Glutamatergic neuron (in vitro differentiated cells): ENCODE results near the gene LRRK1. TPM values are rescaled to one million over a fixed set of nuclear protein-coding genes. Genes with fewer than 3 reads are reported as not detected.

Experiments
- DNase-seq: peaks from one replicate; pipeline ENCODE4 v3.0.0; 2022
- H3K27ac Mint-ChIP-seq: one replicate; pipeline ENCODE4 v1.8.0; 2020; ENCODE audit warnings: mild to moderate bottlenecking, mixed read lengths, inconsistent platforms; ENCODE audit not compliant: unreplicated experiment
- H3K27me3 Mint-ChIP-seq: one replicate; pipeline ENCODE4 v1.8.0; 2020; ENCODE audit warnings: mild to moderate bottlenecking, moderate library complexity, mixed read lengths, inconsistent platforms; ENCODE audit not compliant: unreplicated experiment
- H3K36me3 Mint-ChIP-seq: one replicate; pipeline ENCODE4 v1.8.0; 2020; ENCODE audit warnings: mild to moderate bottlenecking, mixed read lengths, inconsistent platforms; ENCODE audit not compliant: unreplicated experiment
- H3K4me1 Mint-ChIP-seq: one replicate; pipeline ENCODE4 v1.8.0; 2020; ENCODE audit warnings: mild to moderate bottlenecking, low read depth, mixed read lengths, inconsistent platforms; ENCODE audit not compliant: unreplicated experiment
- H3K4me3 Mint-ChIP-seq: one replicate; pipeline ENCODE4 v1.8.0; 2020; ENCODE audit warnings: mild to moderate bottlenecking, mixed read lengths, inconsistent platforms; ENCODE audit not compliant: unreplicated experiment
- H3K9me3 Mint-ChIP-seq: one replicate; pipeline ENCODE4 v1.8.0; 2020; ENCODE audit warnings: mild to moderate bottlenecking, moderate library complexity, mixed read lengths, inconsistent platforms; ENCODE audit not compliant: unreplicated experiment
- CTCF ChIP-seq: fragments of 200-600 bp; sonication (generic); IDR thresholded peaks from one replicate; pipeline ENCODE4 v1.5.0; 2021; ENCODE audit not compliant: partially characterized antibody, unreplicated experiment
- total RNA-seq: library from RNA; stranded (reverse); fragmentation: NEBNext Ultra II Directional; extraction: Animal tissue kit (Norgen Biotek cat#: 25700); gene quantifications from one replicate; pipeline ENCODE4 v1.2.1, GENCODE V29; 2021; ENCODE audit not compliant: unreplicated experiment

Gene LRRK1
- total RNA-seq, 1 donor from 2014 or later: 1.5 TPM

DNA sequence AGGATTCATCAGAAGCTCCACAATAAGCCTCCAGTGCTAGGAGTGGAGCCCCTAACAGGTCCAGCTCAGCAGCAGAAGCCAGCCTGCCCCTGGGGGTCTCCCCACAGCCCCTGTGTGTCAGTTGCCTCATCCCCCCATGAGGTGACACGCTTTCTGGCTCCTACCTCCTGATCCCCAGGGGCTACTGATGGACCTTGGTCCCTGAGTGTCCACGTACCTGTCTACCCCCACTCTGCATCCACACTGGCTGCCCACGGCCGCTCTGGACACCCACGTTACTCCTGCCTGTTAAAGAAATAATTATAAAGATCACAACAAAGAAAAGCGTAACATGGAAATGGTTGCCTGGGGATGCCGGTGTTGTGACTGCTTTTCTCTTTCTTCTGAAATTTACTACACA lies 189.6 kb downstream of the LRRK1 start:
- no peak overlapping the region for H3K4me3 Mint-ChIP-seq
- peak overlapping the region; percentile 22 for H3K27ac Mint-ChIP-seq
- H3K27me3 Mint-ChIP-seq: peaks cover 4% of the 10 kb centered on the region
- peaks cover 7% of the 10 kb centered on the region for H3K4me1 Mint-ChIP-seq
- DNase-seq: no peak
- H3K9me3 Mint-ChIP-seq: peaks cover 5% of the 10 kb centered on the region
- no peaks in the 10 kb centered on the region for H3K36me3 Mint-ChIP-seq
- no peak for TF ChIP-seq CTCF

DNA sequence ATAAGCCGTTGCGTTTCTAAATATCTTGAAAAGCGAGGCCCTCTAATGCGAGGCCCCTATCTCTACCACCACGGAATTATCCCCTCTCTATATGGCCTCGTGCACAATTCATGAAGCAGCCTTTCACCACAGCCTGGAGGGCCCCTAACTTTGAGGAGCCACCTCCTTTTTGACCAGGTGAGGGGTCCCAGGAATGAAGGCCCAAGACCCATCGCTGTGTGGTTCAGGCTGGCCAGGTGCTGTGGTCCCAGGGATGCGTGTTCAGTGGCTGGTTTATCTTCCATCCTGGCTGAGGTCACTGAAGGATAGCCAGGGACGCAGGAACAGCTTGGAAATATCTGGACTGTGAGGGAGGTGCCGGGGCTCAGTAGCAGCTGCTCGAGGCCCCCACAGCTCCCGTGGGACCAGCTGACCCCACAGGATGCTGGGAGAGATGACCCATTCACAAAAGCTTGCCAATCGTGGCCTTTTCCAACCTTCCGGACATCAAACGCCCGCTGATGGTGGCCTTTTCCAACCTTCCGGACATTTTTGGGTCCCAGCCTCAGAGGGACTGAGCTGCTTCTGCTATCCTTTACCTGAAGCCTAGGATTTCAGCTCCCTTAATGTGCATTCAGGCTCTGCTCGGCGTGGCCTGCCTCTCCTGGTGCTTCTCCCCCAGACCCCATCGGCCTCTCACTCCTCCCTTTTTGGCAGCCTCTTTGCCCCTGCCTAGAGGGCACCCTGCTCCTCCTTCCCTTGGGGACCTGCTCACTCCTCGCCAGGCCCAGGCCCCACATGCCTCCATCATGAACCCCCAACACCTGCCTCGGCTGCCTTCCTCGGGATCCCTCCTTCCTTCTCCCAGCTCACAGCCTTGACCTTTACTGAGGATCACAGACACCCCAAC lies 191.8 kb downstream of the LRRK1 start:
- Mint-ChIP-seq H3K4me1 (peaks cover 4% of the 10 kb centered on the region), H3K36me3 (no peaks in the 10 kb centered on the region), H3K9me3 (peaks cover 5% of the 10 kb centered on the region), H3K4me3 (no peak overlapping the region), H3K27ac (peak overlapping the region; percentile 31), H3K27me3 (peaks cover 3% of the 10 kb centered on the region)
- DNase-seq: no peak
- TF ChIP-seq CTCF: no peak

DNA sequence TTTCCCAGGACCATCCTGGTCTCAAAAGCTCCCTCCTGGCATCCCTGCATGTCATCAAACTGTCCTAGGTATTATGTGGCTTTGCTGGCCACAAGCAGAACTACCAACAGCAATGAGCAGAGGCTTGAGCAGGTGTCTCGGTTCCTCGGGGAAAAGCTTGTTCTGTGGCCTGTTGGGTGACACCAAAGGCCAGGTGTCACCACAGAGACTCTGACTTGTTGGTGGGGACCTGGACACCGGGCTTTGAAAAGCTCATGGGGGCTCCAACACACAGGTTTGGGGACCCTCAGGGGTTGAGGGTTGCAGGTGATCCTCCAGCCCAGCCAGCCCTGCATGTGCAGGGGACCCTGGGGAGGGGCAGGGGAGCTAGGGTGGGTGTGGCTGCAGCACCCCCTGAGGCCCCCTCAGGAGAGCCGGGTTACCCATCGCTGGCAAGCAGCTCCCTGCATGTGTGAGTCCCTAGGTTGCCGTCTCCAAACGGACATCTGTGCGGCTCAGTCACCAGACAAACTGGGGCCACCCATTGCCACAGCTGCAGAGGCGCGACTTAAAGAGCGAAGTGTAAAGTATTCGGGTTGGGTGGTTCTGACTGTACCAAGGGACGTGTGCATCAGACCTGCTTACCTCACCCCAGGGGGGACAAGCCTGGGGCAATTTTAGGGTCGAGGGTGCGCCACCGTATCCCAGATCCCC lies 192.6 kb downstream of the LRRK1 start:
- H3K27ac Mint-ChIP-seq: peak overlapping the region; percentile 31
- DNase-seq: no peak
- TF ChIP-seq CTCF: no peak
- H3K9me3 Mint-ChIP-seq: peaks cover 3% of the 10 kb centered on the region
- peaks cover 1% of the 10 kb centered on the region for H3K4me1 Mint-ChIP-seq
- H3K36me3 Mint-ChIP-seq: no peaks in the 10 kb centered on the region
- peaks cover 3% of the 10 kb centered on the region for H3K27me3 Mint-ChIP-seq
- H3K4me3 Mint-ChIP-seq: no peak overlapping the region

GRCh38 chr15:101112336-101113113 lies 193.4 kb downstream of the LRRK1 start:
- H3K27ac Mint-ChIP-seq: no peak overlapping the region
- H3K4me1 Mint-ChIP-seq: peaks cover 1% of the 10 kb centered on the region

More at GRCh38 chr15:101112336-101113113, 193.4 kb downstream of the LRRK1 start:
- no peak for DNase-seq
- TF ChIP-seq CTCF: no peak
- H3K27me3 Mint-ChIP-seq: peaks cover 3% of the 10 kb centered on the region
- peaks cover 3% of the 10 kb centered on the region for H3K9me3 Mint-ChIP-seq
- no peaks in the 10 kb centered on the region for H3K36me3 Mint-ChIP-seq
- H3K4me3 Mint-ChIP-seq: no peak overlapping the region
